Measurements from ENCODE around the gene ACTL7B. TPM values are rescaled to one million over a fixed set of nuclear protein-coding genes. Genes with fewer than 3 reads are reported as not detected.

The ACTL7B gene
- total RNA-seq, 1 experiment from 2014 or later, result not detected

- TF ChIP-seq TEAD1 (CRISPR knock-in tag; IDR thresholded peaks at IDR 0.05) (no peak), ZNF121 (CRISPR knock-in tag; IDR thresholded peaks at IDR 0.05) (no peak), JAZF1 (CRISPR knock-in tag; IDR thresholded peaks at IDR 0.05) (no peak), ESRRA (CRISPR knock-in tag; IDR thresholded peaks at IDR 0.05; ENCODE audit: borderline replicate concordance) (no peak), EMX1 (CRISPR knock-in tag; IDR thresholded peaks at IDR 0.05) (no peak), ZNF532 (CRISPR knock-in tag; IDR thresholded peaks at IDR 0.05; ENCODE audit: borderline replicate concordance) (no peak), CBFB (CRISPR knock-in tag; IDR thresholded peaks at IDR 0.05; ENCODE audit: low read depth) (no peak), CREM (CRISPR knock-in tag; IDR thresholded peaks at IDR 0.05) (no peak), NR2C2 (CRISPR knock-in tag; IDR thresholded peaks at IDR 0.05) (no peak), ELF4 (CRISPR knock-in tag; IDR thresholded peaks at IDR 0.05; ENCODE audit: low read depth) (no peak), CTCF (IDR thresholded peaks at IDR 0.05) (no peak), ZNF512 (CRISPR knock-in tag; IDR thresholded peaks at IDR 0.05; ENCODE audit: borderline replicate concordance) (no peak), ZNF219 (CRISPR knock-in tag; IDR thresholded peaks at IDR 0.05; ENCODE audit: borderline replicate concordance) (no peak), ETV6 (CRISPR knock-in tag; IDR thresholded peaks at IDR 0.05) (no peak), FOXK1 (CRISPR knock-in tag; IDR thresholded peaks at IDR 0.05) (no peak), ZBTB21 (CRISPR knock-in tag; IDR thresholded peaks at IDR 0.05; ENCODE audit: borderline replicate concordance) (no peak)
These were observed 5.7 kb upstream of the ACTL7B start (continued) for GRCh38 chr9:108861464-108861863.

- no peaks in the 10 kb centered on the region for H3K9me3 Mint-ChIP-seq
- TF ChIP-seq E2F4 (CRISPR knock-in tag; IDR thresholded peaks at IDR 0.05; ENCODE audit: borderline replicate concordance, low read depth) (no peak), MYBL2 (CRISPR knock-in tag; IDR thresholded peaks at IDR 0.05) (no peak), FOXP4 (CRISPR knock-in tag; IDR thresholded peaks at IDR 0.05) (no peak), NFE2L1 (CRISPR knock-in tag; IDR thresholded peaks at IDR 0.05) (no peak), ATF6 (CRISPR knock-in tag; IDR thresholded peaks at IDR 0.05) (no peak), ESRRA (CRISPR knock-in tag; IDR thresholded peaks at IDR 0.05; ENCODE audit: borderline replicate concordance) (no peak), GTF2I (CRISPR knock-in tag; conservative IDR thresholded peaks at IDR 0.05) (no peak), TCF7 (CRISPR knock-in tag; IDR thresholded peaks at IDR 0.05; ENCODE audit: low read depth) (no peak), E2F5 (CRISPR knock-in tag; IDR thresholded peaks at IDR 0.05) (no peak), ZNF317 (CRISPR knock-in tag; IDR thresholded peaks at IDR 0.05; ENCODE audit: borderline replicate concordance, low read depth) (no peak)
These were observed 5.0 kb upstream of the ACTL7B start for GRCh38 chr9:108860764-108861163.

More at GRCh38 chr9:108860764-108861163, 5.0 kb upstream of the ACTL7B start:
- no peak for DNase-seq (ENCODE audit: low spot score)
- POLR2A ChIA-PET, result no interaction called here
- Mint-ChIP-seq H3K4me1 (no peaks in the 10 kb centered on the region), H3K4me3 (no peak overlapping the region), H3K27ac (no peak overlapping the region), H3K36me3 (no peaks in the 10 kb centered on the region), H3K27me3 (ENCODE audit: low read depth) (no peaks in the 10 kb centered on the region)
- ATAC-seq, result no peak
- CTCF ChIA-PET, result no interaction called here
